Karpas-422 (cell line): ENCODE measurements around the gene CLOCK. TPM values are rescaled to one million over a fixed set of nuclear protein-coding genes. Genes with fewer than 3 reads are reported as not detected.

Experiments
- DNase-seq: peaks from one replicate; pipeline ENCODE4 v3.0.0-alpha.2; 2015
- H2AFZ ChIP-seq: fragments of 200-600 bp; sonication (generic); 2 replicates; pipeline ENCODE4 v1.6.1; 2014; ENCODE audit warnings: antibody characterized with exemption, low read length, mixed read lengths
- H3K27ac ChIP-seq: fragments of 200-600 bp; sonication (generic); 2 replicates; pipeline ENCODE4 v1.5.1; 2014; ENCODE audit warnings: mild to moderate bottlenecking, low read length, moderate library complexity
- H3K27me3 ChIP-seq: fragments of 200-600 bp; sonication (generic); 2 replicates; pipeline ENCODE4 v1.6.1; 2014; ENCODE audit warnings: low read length, mixed read lengths
- H3K36me3 ChIP-seq: fragments of 200-600 bp; sonication (generic); 2 replicates; pipeline ENCODE4 v1.6.1; 2014; ENCODE audit warnings: low read length, mixed read lengths; ENCODE audit not compliant: insufficient read depth
- H3K4me1 ChIP-seq: fragments of 200-600 bp; sonication (generic); 2 replicates; pipeline ENCODE4 v1.6.1; 2014; ENCODE audit warnings: mild to moderate bottlenecking, low read length, mixed read lengths
- H3K4me2 ChIP-seq: fragments of 200-600 bp; sonication (generic); 2 replicates; pipeline ENCODE4 v1.6.1; 2014; ENCODE audit warnings: low read length, low read depth, mild to moderate bottlenecking; ENCODE audit not compliant: poor library complexity, severe bottlenecking
- H3K4me3 ChIP-seq: fragments of 200-600 bp; sonication (generic); 2 replicates; pipeline ENCODE4 v1.5.1; 2014; ENCODE audit warnings: mild to moderate bottlenecking, antibody characterized with exemption, low read length, mixed read lengths
- H3K79me2 ChIP-seq: fragments of 200-600 bp; sonication (generic); 2 replicates; pipeline ENCODE4 v1.6.1; 2014; ENCODE audit warnings: mild to moderate bottlenecking, low read length, mixed read lengths
- H3K9ac ChIP-seq: fragments of 200-600 bp; sonication (generic); 2 replicates; pipeline ENCODE4 v1.6.0; 2014; ENCODE audit warnings: low read length
- H3K9me2 ChIP-seq: fragments of 200-600 bp; sonication (generic), shearing (Covaris generic); replicated peaks from 2 replicates; pipeline ENCODE4 v1.6.0; 2014; ENCODE audit warnings: mild to moderate bottlenecking, low read length, moderate library complexity; ENCODE audit not compliant: insufficient read depth
- H3K9me3 ChIP-seq: fragments of 300-700, 200-600 bp; sonication (generic); 2 replicates; pipeline ENCODE4 v1.6.1; 2014; ENCODE audit warnings: low read length, mixed read lengths
- H4K20me1 ChIP-seq: fragments of 200-600 bp; sonication (generic); 2 replicates; pipeline ENCODE4 v1.6.1; 2014; ENCODE audit warnings: mild to moderate bottlenecking, antibody characterized with exemption, low read length, low read depth; ENCODE audit not compliant: insufficient read depth
- total RNA-seq: library from RNA; depleted of rRNA; stranded (reverse); fragments of >200 nt; shearing (Covaris generic); gene quantifications from 2 replicates; pipeline ENCODE4 v1.2.3, GENCODE V29; 2014; ENCODE audit warnings: low replicate concordance

Gene CLOCK
- total RNA-seq, 1 experiment from 2014 or later, result 2.3 TPM

DNA sequence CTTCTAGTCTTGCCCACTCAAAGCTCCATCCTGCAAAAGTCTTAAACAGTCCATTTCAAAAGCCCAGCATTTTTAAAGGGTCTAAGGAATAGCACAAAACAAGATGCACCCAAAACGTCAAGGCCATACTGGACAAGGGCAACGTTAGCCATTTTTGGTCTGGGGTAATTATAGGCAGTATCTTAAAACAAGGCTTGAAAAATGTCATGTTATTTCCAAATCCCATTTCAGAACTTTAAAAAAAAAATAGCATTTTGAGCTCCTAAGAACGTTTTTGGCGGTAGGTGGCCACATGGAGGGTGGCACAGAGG, 151.5 kb downstream of the CLOCK start:
- Histone ChIP-seq H3K4me2 (peak overlapping the region; percentile 94), H3K36me3 (peaks cover 19% of the 10 kb centered on the region; the same call in 1 of the 2 replicates), H3K9me3 (no peaks in the 10 kb centered on the region), H3K4me1 (peaks cover 52% of the 10 kb centered on the region), H2AFZ (peak overlapping the region; percentile 98), H4K20me1 (peaks cover 25% of the 10 kb centered on the region), H3K27me3 (no peaks in the 10 kb centered on the region), H3K9ac (peak overlapping the region; percentile 98), H3K27ac (peak overlapping the region; percentile 51), H3K9me2 (no peaks in the 10 kb centered on the region), H3K4me3 (peak overlapping the region; percentile 83), H3K79me2 (peaks cover 45% of the 10 kb centered on the region)
- no peak for DNase-seq

GRCh38 chr4:55393461-55394320, 153.0 kb downstream of the CLOCK start:
- Histone ChIP-seq H3K27ac (no peak overlapping the region), H3K4me3 (no peak overlapping the region), H3K4me1 (peaks cover 42% of the 10 kb centered on the region), H3K36me3 (peaks cover 11% of the 10 kb centered on the region; the same call in 1 of the 2 replicates), H3K9me2 (no peaks in the 10 kb centered on the region), H3K9ac (no peak overlapping the region), H2AFZ (0 out of 2 replicates have a peak overlapping the region, but pooled peaks have one; percentile 30), H4K20me1 (peaks cover 18% of the 10 kb centered on the region; the same call in 1 of the 2 replicates), H3K9me3 (no peaks in the 10 kb centered on the region), H3K4me2 (peak overlapping the region; percentile 31), H3K79me2 (peaks cover 33% of the 10 kb centered on the region), H3K27me3 (no peaks in the 10 kb centered on the region)
- DNase-seq, result peak; percentile 43

GRCh38 chr4:55386840-55387239, 159.9 kb downstream of the CLOCK start:
- H3K4me3 ChIP-seq, result no peak overlapping the region
- H3K36me3 ChIP-seq, result no peaks in the 10 kb centered on the region
- no peak overlapping the region for H3K9ac ChIP-seq
- no peaks in the 10 kb centered on the region for H3K9me2 ChIP-seq
- no peak overlapping the region for H2AFZ ChIP-seq
- H3K4me2 ChIP-seq, result no peak overlapping the region
- H3K27me3 ChIP-seq, result no peaks in the 10 kb centered on the region
- no peaks in the 10 kb centered on the region for H3K79me2 ChIP-seq
- peaks cover under 1% of the 10 kb centered on the region for H3K4me1 ChIP-seq
- no peak for DNase-seq
- H4K20me1 ChIP-seq, result no peaks in the 10 kb centered on the region
- H3K9me3 ChIP-seq, result no peaks in the 10 kb centered on the region
- H3K27ac ChIP-seq, result no peak overlapping the region

DNA sequence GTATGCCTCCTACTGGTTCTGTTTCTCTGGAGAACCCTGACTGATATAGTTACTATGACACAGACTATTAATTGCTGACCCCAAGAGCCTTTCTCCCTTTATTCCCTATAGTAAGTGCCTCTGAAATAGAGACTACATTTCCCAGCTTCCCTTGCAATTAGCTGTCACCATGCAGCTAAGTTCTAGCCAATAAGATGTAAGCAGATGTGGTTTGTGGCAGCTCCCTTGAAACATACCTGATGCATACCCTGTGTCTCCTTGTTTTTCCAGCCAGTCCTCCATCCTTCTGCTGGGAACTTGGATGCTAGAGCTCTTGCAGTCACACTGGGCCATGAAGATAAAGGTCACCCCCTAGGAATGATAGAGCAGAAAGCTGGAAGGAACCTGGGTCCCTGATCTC, 160.6 kb downstream of the CLOCK start:
- no peak overlapping the region for H3K4me3 ChIP-seq
- H3K9ac ChIP-seq, result no peak overlapping the region
- H3K27ac ChIP-seq, result no peak overlapping the region
- H2AFZ ChIP-seq, result no peak overlapping the region
- H3K36me3 ChIP-seq, result no peaks in the 10 kb centered on the region
- no peaks in the 10 kb centered on the region for H4K20me1 ChIP-seq
- DNase-seq, result peak; percentile 54
- H3K9me3 ChIP-seq, result no peaks in the 10 kb centered on the region
- no peaks in the 10 kb centered on the region for H3K4me1 ChIP-seq
- H3K4me2 ChIP-seq, result no peak overlapping the region
- H3K9me2 ChIP-seq, result no peaks in the 10 kb centered on the region
- H3K27me3 ChIP-seq, result no peaks in the 10 kb centered on the region
- H3K79me2 ChIP-seq, result no peaks in the 10 kb centered on the region

DNA sequence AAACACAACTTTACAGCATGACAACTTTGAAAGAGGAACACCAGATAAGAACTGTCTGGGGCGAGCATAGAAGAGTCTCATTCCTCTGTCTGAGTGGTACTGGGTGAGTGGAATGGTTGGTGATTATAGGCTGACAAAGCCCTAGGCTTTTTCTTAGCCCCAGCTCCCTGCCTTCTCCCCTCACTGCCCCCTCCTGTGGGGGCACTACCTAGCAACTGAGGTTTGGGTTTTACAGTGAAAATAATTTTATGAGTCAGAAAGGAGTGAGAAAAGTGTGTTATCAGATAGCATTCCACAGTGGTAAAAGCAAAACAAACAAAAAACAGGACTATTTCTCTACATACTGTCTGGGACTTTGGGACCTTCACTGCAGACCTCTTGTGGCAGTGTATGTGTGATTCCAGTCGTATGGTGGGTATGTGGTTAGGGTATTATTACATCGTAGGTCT, 161.5 kb downstream of the CLOCK start:
- H3K4me2 ChIP-seq, result no peak overlapping the region
- H3K4me1 ChIP-seq, result no peaks in the 10 kb centered on the region
- no peaks in the 10 kb centered on the region for H3K9me2 ChIP-seq
- H3K36me3 ChIP-seq, result no peaks in the 10 kb centered on the region
- no peak for DNase-seq
- H3K79me2 ChIP-seq, result no peaks in the 10 kb centered on the region
- H4K20me1 ChIP-seq, result no peaks in the 10 kb centered on the region
- no peak overlapping the region for H3K9ac ChIP-seq
- no peak overlapping the region for H3K27ac ChIP-seq
- H3K27me3 ChIP-seq, result no peaks in the 10 kb centered on the region
- no peak overlapping the region for H2AFZ ChIP-seq
- no peak overlapping the region for H3K4me3 ChIP-seq
- no peaks in the 10 kb centered on the region for H3K9me3 ChIP-seq

DNA sequence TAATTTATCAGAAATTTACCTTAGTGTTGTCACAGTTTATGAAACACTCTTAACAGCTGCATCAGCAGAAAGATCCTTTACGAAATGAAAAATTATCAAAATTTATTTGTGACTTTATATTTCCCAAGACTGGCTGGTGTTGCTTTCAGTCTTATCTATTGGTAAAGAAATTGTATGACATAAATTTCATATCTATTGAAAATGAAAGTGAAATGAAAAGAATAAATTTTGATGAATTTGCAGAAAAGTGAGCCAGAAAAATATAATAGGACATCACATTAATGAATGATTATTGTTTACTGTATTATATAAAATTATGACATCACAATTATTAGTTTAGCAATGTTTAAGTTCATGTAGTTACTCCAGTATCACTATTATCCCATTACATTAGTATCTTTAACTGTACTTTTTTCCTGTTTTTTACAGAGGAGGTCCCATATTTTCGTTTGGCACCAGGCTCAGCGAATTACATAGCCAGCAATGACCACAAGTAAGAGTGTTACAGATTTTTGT, 164.2 kb downstream of the CLOCK start:
- H3K9me2 ChIP-seq, result no peaks in the 10 kb centered on the region
- H3K79me2 ChIP-seq, result no peaks in the 10 kb centered on the region
- no peak overlapping the region for H3K4me3 ChIP-seq
- no peak overlapping the region for H3K27ac ChIP-seq
- H3K9me3 ChIP-seq, result no peaks in the 10 kb centered on the region
- H3K4me1 ChIP-seq, result no peaks in the 10 kb centered on the region
- H3K36me3 ChIP-seq, result no peaks in the 10 kb centered on the region
- H3K27me3 ChIP-seq, result no peaks in the 10 kb centered on the region
- H4K20me1 ChIP-seq, result no peaks in the 10 kb centered on the region
- no peak overlapping the region for H2AFZ ChIP-seq
- no peak overlapping the region for H3K9ac ChIP-seq
- no peak for DNase-seq
- no peak overlapping the region for H3K4me2 ChIP-seq

- no peak overlapping the region for H3K27ac ChIP-seq
- no peak overlapping the region for H3K9ac ChIP-seq
- H3K4me2 ChIP-seq, result no peak overlapping the region
- H3K9me2 ChIP-seq, result no peaks in the 10 kb centered on the region
- no peaks in the 10 kb centered on the region for H3K27me3 ChIP-seq
- H4K20me1 ChIP-seq, result no peaks in the 10 kb centered on the region
- no peaks in the 10 kb centered on the region for H3K4me1 ChIP-seq
- no peaks in the 10 kb centered on the region for H3K79me2 ChIP-seq
- DNase-seq, result no peak
- H3K36me3 ChIP-seq, result no peaks in the 10 kb centered on the region
- H3K4me3 ChIP-seq, result no peak overlapping the region
- H3K9me3 ChIP-seq, result no peaks in the 10 kb centered on the region
- H2AFZ ChIP-seq, result no peak overlapping the region
Measured at GRCh38 chr4:55381502-55381901, 165.2 kb downstream of the CLOCK start.

DNA sequence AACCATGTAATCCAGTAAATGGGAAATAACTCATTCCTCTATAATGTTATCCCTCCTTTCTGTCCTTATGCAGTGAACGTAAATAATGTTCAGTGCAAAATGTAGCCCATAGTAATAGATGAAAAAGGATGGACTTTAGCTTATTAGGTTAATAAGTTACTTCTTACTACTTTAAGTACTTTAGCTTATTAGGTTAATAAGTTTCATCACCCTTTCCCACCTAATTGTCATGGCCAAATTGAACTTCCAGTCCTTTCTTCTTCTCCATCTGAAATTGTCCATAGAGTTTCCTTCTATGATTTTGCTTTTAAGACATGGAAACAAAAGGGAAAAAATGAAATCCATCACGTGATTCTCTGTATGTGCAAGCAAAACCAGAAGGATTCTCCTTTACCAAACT, 166.1 kb downstream of the CLOCK start:
- no peaks in the 10 kb centered on the region for H3K27me3 ChIP-seq
- H2AFZ ChIP-seq, result no peak overlapping the region
- no peaks in the 10 kb centered on the region for H4K20me1 ChIP-seq
- no peak for DNase-seq
- no peak overlapping the region for H3K27ac ChIP-seq
- H3K79me2 ChIP-seq, result no peaks in the 10 kb centered on the region
- no peaks in the 10 kb centered on the region for H3K9me3 ChIP-seq
- no peaks in the 10 kb centered on the region for H3K36me3 ChIP-seq
- no peak overlapping the region for H3K9ac ChIP-seq
- no peaks in the 10 kb centered on the region for H3K9me2 ChIP-seq
- no peaks in the 10 kb centered on the region for H3K4me1 ChIP-seq
- no peak overlapping the region for H3K4me2 ChIP-seq
- no peak overlapping the region for H3K4me3 ChIP-seq
